Sigmoid colon (tissue), 7 donors: Measurements from ENCODE around the gene CDH24. TPM values are rescaled to one million over a fixed set of nuclear protein-coding genes. Genes with fewer than 3 reads are reported as not detected.
"Not testable (repeated sequence)": the region's sequence is repeated elsewhere in the genome, so short reads cannot be mapped to it uniquely, and the experiment has no call there.

Source experiments
- DNase-seq: peaks from one replicate; pipeline ENCODE4 v3.0.0-alpha.2; 2019
- H3K27ac ChIP-seq, 4 donors: fragments of 200-600 bp; sonication (generic); one replicate each; pipeline ENCODE4 v1.5.1; 2016 to 2019; ENCODE audit warnings: mild to moderate bottlenecking in 1 of 4
- H3K27me3 ChIP-seq, 3 donors: fragments of 200-600 bp; sonication (generic); one replicate each; pipeline ENCODE4 v1.5.1; 2019; ENCODE audit warnings: mild to moderate bottlenecking in 1 of 3
- H3K36me3 ChIP-seq, 4 donors: fragments of 200-600 bp; sonication (generic); one replicate each; pipeline ENCODE4 v1.5.1; 2016 to 2019
- H3K4me1 ChIP-seq, 4 donors: fragments of 200-600 bp; sonication (generic); one replicate each; pipeline ENCODE4 v1.5.1; 2017 to 2019
- H3K4me3 ChIP-seq, 4 donors: fragments of 200-600 bp; sonication (generic); one replicate each; pipeline ENCODE4 v1.5.1; 2017 to 2019; ENCODE audit warnings: mild to moderate bottlenecking in 2 of 4, moderate library complexity in 1 of 4
- H3K9me3 ChIP-seq, 4 donors: fragments of 200-600 bp in 3 of 4; sonication (generic) in 3 of 4; one replicate each; pipeline versions ENCODE4 v1.5.1 to v1.6.1; 2013 to 2019
- EP300 ChIP-seq, 4 donors: sonication (generic); formaldehyde crosslinking; IDR thresholded peaks; one replicate each; pipeline ENCODE4 v1.6.1; 2017; ENCODE audit warnings: antibody characterized with exemption in 4 of 4
- POLR2A ChIP-seq, 2 donors: fragments of 450-650 bp; IDR thresholded peaks; one replicate each; pipeline ENCODE4 v1.6.1; 2016; ENCODE audit warnings: antibody characterized with exemption in 2 of 2, mild to moderate bottlenecking in 2 of 2, moderate library complexity in 2 of 2
- POLR2AphosphoS5 ChIP-seq, 4 donors: sonication (generic); formaldehyde crosslinking; IDR thresholded peaks; one replicate each; pipeline ENCODE4 v1.6.1; 2017; ENCODE audit warnings: antibody characterized with exemption in 4 of 4
- WGBS, 2 donors: extraction: QIAGEN DNeasy Blood & Tissue Kit; methylation state at CpG; one replicate each; pipeline ENCODE4 v1.1.7; 2013; 5-methylcytosine and 5-hydroxymethylcytosine counted together
- intact Hi-C: fragments of 100-400 bp; cut with DNase I; formaldehyde crosslinking; loops from one replicate; pipeline ENCODE4 v1.15.1; 2023
- polyA plus RNA-seq, 3 donors: library from polyadenylated mRNA; stranded (reverse); fragments of 200-250 nt; gene quantifications; one replicate each; pipeline ENCODE4 v1.2.3, GENCODE V29; 2013
- total RNA-seq, 4 donors: library from RNA; depleted of rRNA; stranded (reverse); fragments of >200 nt; gene quantifications; one replicate each; pipeline ENCODE4 v1.1.0, GENCODE V29; 2016
- TF ChIP-seq, protein P1 (sequence below), 4 experiments: fragments of 450-650 bp in 3 of 4; fragments of 200-600 bp in 1 of 4; IDR thresholded peaks; one replicate each; pipeline ENCODE4 v1.5.1; 2016 to 2019; ENCODE audit warnings: antibody characterized with exemption in 4 of 4, mild to moderate bottlenecking in 3 of 4, moderate library complexity in 2 of 4
- donor health status: healthy with polysubstance abuse.
- donor health status: Bipolar disorder and iron deficiency.
- donor health status: healthy.

CDH24 gene
- total and polyA plus RNA-seq, 7 donors = 0.46 to 7.5 (median 2.1) TPM

DNA sequence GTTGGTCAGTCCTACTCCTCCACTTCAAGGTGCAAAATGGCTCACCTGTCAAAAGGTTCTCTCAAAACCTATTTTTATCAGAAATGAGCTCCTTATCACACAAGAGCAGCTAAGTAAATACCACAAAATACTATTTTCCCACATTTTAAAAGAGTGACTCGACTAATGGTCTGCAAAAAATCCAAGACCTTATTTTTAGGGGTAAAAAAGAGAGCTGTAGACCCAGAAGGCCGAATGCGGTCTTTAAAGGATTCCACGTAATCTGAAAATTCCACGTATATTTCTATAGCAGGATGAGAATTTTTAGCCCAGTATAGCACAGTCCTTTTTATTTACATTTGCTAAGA, 51.2 kb downstream of the CDH24 start:
- WGBS, 2 donors = 37 to 57% methylated on average over 5 of the region's 5 CpGs
- peak overlapping the region; percentile 85 to 96 (median 93) for H3K27ac ChIP-seq
- no peak for TF ChIP-seq POLR2AphosphoS5 (IDR thresholded peaks at IDR 0.05)
- DNase-seq = no peak
- H3K36me3 ChIP-seq = no peaks in the 10 kb centered on the region
- H3K4me3 ChIP-seq = peak overlapping the region; percentile 55 to 76 (median 66)
- no peaks in the 10 kb centered on the region for H3K9me3 ChIP-seq
- no peaks in the 10 kb centered on the region for H3K27me3 ChIP-seq
- peaks cover 0 to 25% (median 13%) of the 10 kb centered on the region in 4 donors for H3K4me1 ChIP-seq
- intact Hi-C loops = loop anchor here (1.0 to 5.0 kb wide), 3 partner anchors 23 to 51 kb away; partner anchors contain the start of genes AJUBA and CDH24

DNA sequence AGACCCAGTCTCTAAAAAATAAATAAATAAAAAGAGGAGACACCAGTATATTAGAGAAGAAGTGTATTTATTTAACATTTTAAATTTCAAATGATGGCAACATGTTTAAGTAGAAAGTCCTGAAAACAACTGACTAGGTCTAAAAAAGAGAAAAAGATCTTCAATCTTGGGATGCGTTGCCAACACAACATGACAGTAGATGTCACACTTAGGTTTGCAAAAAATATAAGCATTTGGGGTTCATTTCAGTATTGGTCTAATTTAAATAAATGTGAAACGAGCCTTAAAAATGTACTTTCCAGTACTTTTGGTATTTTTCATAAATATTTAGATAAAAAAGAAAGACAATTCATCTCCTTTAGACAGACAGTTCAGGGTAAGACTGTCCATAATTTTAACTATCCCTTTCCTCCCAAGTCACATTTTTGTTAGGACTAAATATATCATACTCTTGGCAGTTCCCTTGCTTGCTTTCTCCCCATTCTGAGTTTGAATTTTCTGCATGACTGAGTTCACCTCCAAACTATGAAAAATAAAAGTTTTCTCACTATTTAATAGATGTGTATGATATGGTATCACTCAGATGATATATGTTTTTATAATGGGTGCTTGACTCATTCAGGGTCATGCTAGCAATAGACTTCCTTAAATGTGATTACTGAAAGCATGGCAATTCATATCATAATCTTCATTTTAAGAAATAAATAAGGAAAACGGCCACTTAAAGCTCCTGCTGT, 51.7 kb downstream of the CDH24 start:
- Histone ChIP-seq H3K36me3 (no peaks in the 10 kb centered on the region), H3K27me3 (no peaks in the 10 kb centered on the region), H3K9me3 (no peaks in the 10 kb centered on the region), H3K4me1 (peaks cover 0 to 25% (median 13%) of the 10 kb centered on the region in 4 donors), H3K27ac (peak overlapping the region in 2 of 4 donors; percentile 85 to 96), H3K4me3 (no peak overlapping the region)
- TF ChIP-seq, protein P1, sequence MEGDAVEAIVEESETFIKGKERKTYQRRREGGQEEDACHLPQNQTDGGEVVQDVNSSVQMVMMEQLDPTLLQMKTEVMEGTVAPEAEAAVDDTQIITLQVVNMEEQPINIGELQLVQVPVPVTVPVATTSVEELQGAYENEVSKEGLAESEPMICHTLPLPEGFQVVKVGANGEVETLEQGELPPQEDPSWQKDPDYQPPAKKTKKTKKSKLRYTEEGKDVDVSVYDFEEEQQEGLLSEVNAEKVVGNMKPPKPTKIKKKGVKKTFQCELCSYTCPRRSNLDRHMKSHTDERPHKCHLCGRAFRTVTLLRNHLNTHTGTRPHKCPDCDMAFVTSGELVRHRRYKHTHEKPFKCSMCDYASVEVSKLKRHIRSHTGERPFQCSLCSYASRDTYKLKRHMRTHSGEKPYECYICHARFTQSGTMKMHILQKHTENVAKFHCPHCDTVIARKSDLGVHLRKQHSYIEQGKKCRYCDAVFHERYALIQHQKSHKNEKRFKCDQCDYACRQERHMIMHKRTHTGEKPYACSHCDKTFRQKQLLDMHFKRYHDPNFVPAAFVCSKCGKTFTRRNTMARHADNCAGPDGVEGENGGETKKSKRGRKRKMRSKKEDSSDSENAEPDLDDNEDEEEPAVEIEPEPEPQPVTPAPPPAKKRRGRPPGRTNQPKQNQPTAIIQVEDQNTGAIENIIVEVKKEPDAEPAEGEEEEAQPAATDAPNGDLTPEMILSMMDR (IDR thresholded peaks at IDR 0.05) = no peak
- TF ChIP-seq POLR2AphosphoS5 (IDR thresholded peaks at IDR 0.05) (no peak), POLR2A (IDR thresholded peaks at IDR 0.05) (no peak), EP300 (IDR thresholded peaks at IDR 0.05) (no peak)
- 69 to 71% methylated on average over 3 of the region's 3 CpGs for WGBS, 2 donors
- intact Hi-C loops = loop anchor here (1.0 to 5.0 kb wide), 3 partner anchors 23 to 52 kb away; partner anchors contain the start of genes AJUBA and CDH24
- DNase-seq = no peak

DNA sequence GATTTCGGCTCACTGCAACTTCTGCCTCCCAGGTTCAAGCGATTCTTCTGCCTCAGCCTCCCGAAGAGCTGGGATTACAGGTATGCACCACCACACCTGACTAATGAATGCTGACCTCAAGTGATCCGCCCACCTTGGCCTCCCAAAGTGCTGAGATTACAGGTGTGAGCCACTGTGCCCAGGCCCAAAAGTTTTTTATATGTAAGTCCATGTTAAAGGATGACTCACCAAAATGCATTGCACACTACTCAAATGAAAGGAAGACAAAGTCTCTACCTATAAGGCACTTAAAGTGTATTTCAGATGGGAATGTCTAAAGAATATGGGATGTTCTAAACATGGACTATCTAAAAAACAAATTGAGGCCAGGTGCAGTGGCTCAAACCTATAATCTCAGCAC, 53.0 kb downstream of the CDH24 start:
- DNase-seq, intact Hi-C loops, H3K36me3 ChIP-seq, H3K9me3 ChIP-seq, H3K27ac ChIP-seq, H3K27me3 ChIP-seq, H3K4me3 ChIP-seq: not testable (repeated sequence)
- 96 to 97% methylated on average over 4 of the region's 4 CpGs for WGBS, 2 donors
- H3K4me1 ChIP-seq = peaks cover 0 to 21% (median 11%) of the 10 kb centered on the region in 4 donors

DNA sequence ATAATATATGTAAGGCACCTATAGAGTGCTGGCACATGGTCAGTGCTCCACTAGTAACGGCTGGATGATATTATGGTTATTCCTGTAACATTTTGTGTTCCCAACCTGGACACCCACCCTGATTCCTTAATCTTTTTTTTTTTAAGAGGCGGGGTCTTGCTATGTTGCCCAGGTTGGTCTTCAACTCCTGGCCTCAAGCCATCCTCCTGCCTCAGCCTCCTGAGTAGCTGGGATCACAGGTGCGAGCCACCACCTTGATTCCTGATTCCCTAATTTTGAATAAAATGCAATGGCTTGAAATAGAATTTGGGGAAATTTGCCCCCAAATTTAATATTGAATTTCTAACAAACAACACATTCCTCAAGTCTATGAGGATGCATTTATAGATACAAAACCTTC, 54.7 kb downstream of the CDH24 start:
- Histone ChIP-seq H3K4me1 (peaks cover 0 to 11% (median 10%) of the 10 kb centered on the region in 4 donors), H3K36me3 (no peaks in the 10 kb centered on the region), H3K27ac (no peak overlapping the region), H3K27me3 (no peaks in the 10 kb centered on the region), H3K4me3 (no peak overlapping the region), H3K9me3 (no peaks in the 10 kb centered on the region)
- intact Hi-C loops = no loop called here
- WGBS, 2 donors = 98 to 100% methylated on average over 3 of the region's 3 CpGs
- TF ChIP-seq POLR2AphosphoS5 (IDR thresholded peaks at IDR 0.05) (no peak), POLR2A (IDR thresholded peaks at IDR 0.05) (no peak), EP300 (IDR thresholded peaks at IDR 0.05) (no peak)
- TF ChIP-seq, protein P1 (IDR thresholded peaks at IDR 0.05) = no peak
- DNase-seq = no peak

DNA sequence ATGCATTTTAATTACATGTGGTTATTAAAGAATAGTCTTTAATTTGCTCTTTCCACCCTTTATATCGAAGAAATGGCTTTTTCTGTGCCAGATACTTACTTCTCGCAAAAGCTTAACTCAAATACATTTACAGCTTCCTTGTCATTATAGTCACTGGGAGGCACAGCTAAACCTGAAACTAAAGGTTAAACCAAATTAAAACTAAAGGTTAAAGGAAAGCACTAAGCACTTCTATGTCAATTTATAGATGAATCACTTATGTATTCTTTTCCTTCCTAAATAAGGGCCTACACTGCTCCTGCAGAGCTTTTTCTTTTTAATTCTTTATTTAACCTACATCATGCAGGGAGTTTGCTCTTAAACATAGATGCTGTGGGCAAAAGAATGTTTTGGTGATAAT, 56.5 kb downstream of the CDH24 start:
- Histone ChIP-seq H3K36me3 (no peaks in the 10 kb centered on the region), H3K4me1 (peaks cover 0 to 1% (median under 1%) of the 10 kb centered on the region in 4 donors), H3K4me3 (no peak overlapping the region), H3K27me3 (no peaks in the 10 kb centered on the region), H3K9me3 (no peaks in the 10 kb centered on the region), H3K27ac (no peak overlapping the region)
- no peak for TF ChIP-seq POLR2A (IDR thresholded peaks at IDR 0.05)
- intact Hi-C loops = no loop called here
- no peak for DNase-seq
- WGBS, 2 donors = 18 to 66% methylated on average over 2 of the region's 2 CpGs

DNA sequence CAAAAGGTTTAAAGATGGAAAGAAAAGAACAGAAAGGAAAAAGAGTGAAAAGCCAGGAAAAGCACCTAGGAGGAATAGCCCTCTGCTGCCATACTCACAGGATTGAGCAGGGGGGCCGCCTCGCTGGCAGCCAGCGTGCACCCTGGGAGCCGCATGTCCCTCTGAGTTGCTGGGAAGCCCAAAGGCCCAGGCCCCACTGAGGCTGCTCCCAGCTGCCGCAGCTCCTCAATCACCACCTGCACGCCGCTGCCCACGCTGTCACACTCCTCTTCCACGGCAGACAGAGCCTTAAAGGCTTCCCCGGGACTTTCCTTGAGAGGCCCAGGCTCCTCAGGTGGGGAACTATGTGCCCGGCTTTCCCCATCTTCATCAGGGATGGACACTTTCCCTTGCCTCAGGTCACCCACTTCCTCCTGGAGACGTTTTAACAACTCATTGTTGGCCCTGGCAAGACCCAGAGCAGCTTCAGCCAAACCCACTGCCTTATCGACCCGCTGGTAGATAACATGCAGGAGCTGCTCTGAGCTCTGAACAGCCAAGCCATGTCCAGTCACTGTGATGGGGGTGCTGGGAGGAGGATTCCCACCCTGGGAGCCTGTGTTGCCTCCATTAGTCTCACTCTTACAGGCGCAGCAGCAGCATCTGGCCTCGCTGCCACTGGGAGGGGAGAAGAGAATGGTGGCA, 58.8 kb downstream of the CDH24 start:
- no peak for DNase-seq
- Histone ChIP-seq H3K27ac (no peak overlapping the region), H3K27me3 (no peaks in the 10 kb centered on the region), H3K4me1 (peaks cover 0 to 8% (median 2%) of the 10 kb centered on the region in 4 donors), H3K9me3 (no peaks in the 10 kb centered on the region), H3K4me3 (no peak overlapping the region), H3K36me3 (no peaks in the 10 kb centered on the region)
- WGBS, 2 donors = 92 to 93% methylated on average over 16 of the region's 16 CpGs
- intact Hi-C loops = no loop called here
- TF ChIP-seq POLR2AphosphoS5 (IDR thresholded peaks at IDR 0.05) = no peak
- TF ChIP-seq POLR2A (IDR thresholded peaks at IDR 0.05) = no peak
- TF ChIP-seq EP300 (IDR thresholded peaks at IDR 0.05) = no peak
- TF ChIP-seq, protein P1 (IDR thresholded peaks at IDR 0.05) = no peak
